Spleen (tissue), 7 donors: ENCODE results near the gene FCGR2B.

Experiments
- CTCF ChIP-seq, 11 experiments: fragments of 200-600 bp in 7 of 11; fragments of 450-650 bp in 4 of 11; sonication (generic) in 4 of 11; IDR thresholded peaks in 8 of 11; conservative IDR thresholded peaks in 3 of 11; 1 replicate in 7 of 11; 2 replicates in 4 of 11; pipeline versions ENCODE4 v1.4.0 to v1.8.0; 2016 to 2021; ENCODE audit warnings: antibody characterized with exemption in 11 of 11, inconsistent platforms in 4 of 11, mild to moderate bottlenecking in 1 of 11
- POLR2AphosphoS5 ChIP-seq, 3 donors: sonication (generic); formaldehyde crosslinking; IDR thresholded peaks; one replicate each; pipeline ENCODE4 v1.5.1; 2017; ENCODE audit warnings: antibody characterized with exemption in 3 of 3
- donor health status: DM: no; HTN: no; CAD: no; lungs with moderate emphysema.
- donor health status: DM: no; HTN: no; CAD: no.
- donor health status: DM: no; HTN: no; CAD: no.

- TF ChIP-seq POLR2AphosphoS5 (IDR thresholded peaks at IDR 0.05) (no peak), CTCF (IDR thresholded peaks at IDR 0.05 in 8 of 11, conservative IDR thresholded peaks at IDR 0.05 in 3 of 11) (no peak)
Measured at GRCh38 chr1:161681879-161682278, 18.9 kb downstream of the FCGR2B start.
